SKM-1 treated with dmso at 0.1 percent for 144 hours (cell line): ENCODE data around the gene CYBB.

ENCODE experiments used
- DNase-seq: peaks from one replicate; lab custom pipeline; 2025; ENCODE audit not compliant: unreplicated experiment; lab: John Stamatoyannopoulos, UW

CYBB gene

GRCh38 chrX:37783305-37783704 is 3.4 kb downstream of the CYBB start:
- DNase-seq = peak; percentile 81

- DNase-seq = peak; percentile 61
Observed at GRCh38 chrX:37785569-37785968, 5.7 kb downstream of the CYBB start.

- no peak for DNase-seq
Observed at GRCh38 chrX:37786624-37787422, 7.0 kb downstream of the CYBB start.

- peak; percentile 70 for DNase-seq
Observed at GRCh38 chrX:37787423-37787869, 7.6 kb downstream of the CYBB start.

- no peak for DNase-seq
Observed at GRCh38 chrX:37796310-37796709, 16.5 kb downstream of the CYBB start.

- peak; percentile 66 for DNase-seq
Observed at GRCh38 chrX:37796805-37797204, 16.9 kb downstream of the CYBB start.

- DNase-seq = no peak
Observed at GRCh38 chrX:37799936-37800335, 20.1 kb downstream of the CYBB start.

- DNase-seq = no peak
Observed at GRCh38 chrX:37800717-37801116, 20.9 kb downstream of the CYBB start.

- DNase-seq = peak; percentile 61
Observed at GRCh38 chrX:37802028-37802427, 22.2 kb downstream of the CYBB start.

GRCh38 chrX:37803057-37803456 is 23.2 kb downstream of the CYBB start:
- no peak for DNase-seq

GRCh38 chrX:37809970-37810369 is 30.1 kb downstream of the CYBB start:
- no peak for DNase-seq

GRCh38 chrX:37812110-37812509 is 32.3 kb downstream of the CYBB start:
- DNase-seq = no peak

- DNase-seq = no peak
Observed at GRCh38 chrX:37813570-37813969, 33.7 kb downstream of the CYBB start.

- DNase-seq = no peak
Observed at GRCh38 chrX:37815366-37815765, 35.5 kb downstream of the CYBB start.

- no peak for DNase-seq
Observed at GRCh38 chrX:37816766-37817165, 36.9 kb downstream of the CYBB start.

GRCh38 chrX:37817176-37817575 is 37.3 kb downstream of the CYBB start:
- no peak for DNase-seq

GRCh38 chrX:37817579-37817978 is 37.7 kb downstream of the CYBB start:
- no peak for DNase-seq

- no peak for DNase-seq
Observed at GRCh38 chrX:37818031-37818430, 38.2 kb downstream of the CYBB start.

- no peak for DNase-seq
Observed at GRCh38 chrX:37820646-37821045, 40.8 kb downstream of the CYBB start.

GRCh38 chrX:37824491-37825214 is 44.8 kb downstream of the CYBB start:
- no peak for DNase-seq

- no peak for DNase-seq
Observed at GRCh38 chrX:37825215-37825842, 45.5 kb downstream of the CYBB start.

GRCh38 chrX:37829721-37830120 is 49.9 kb downstream of the CYBB start:
- no peak for DNase-seq
